ENCODE measurements around the gene NEK9. TPM values are rescaled to one million over a fixed set of nuclear protein-coding genes. Genes with fewer than 3 reads are reported as not detected.

Gene NEK9
- total RNA-seq, 1 experiment from 2014 or later = 56.5 TPM

DNA sequence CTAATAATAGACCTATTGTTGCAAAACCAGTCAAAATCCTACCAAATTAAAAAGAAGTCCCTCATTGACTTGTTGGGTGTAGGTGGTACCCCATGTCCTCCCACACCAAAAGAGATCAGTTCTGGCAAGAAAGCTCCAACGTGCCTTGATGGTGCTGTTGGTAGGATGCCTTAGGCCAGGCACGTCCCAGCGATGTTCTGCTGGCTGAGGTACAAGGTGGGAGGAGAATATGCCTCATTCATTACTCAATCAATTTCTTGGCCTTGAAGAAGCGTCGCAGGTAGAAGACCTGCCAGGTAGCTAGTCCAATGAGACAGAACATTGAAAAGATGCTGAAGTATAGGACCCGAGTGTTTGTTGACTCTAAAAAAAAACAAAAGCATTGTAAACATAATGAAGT is 7.8 kb upstream of the NEK9 start:
- Mint-ChIP-seq H3K4me1 (peaks cover 0 to 2% of the 10 kb centered on the region in 2 experiments; a peak in 1 of 4 replicates), H3K27me3 (ENCODE audit: low read depth) (no peaks in the 10 kb centered on the region), H3K4me3 (no peak overlapping the region), H3K27ac (no peak overlapping the region), H3K9me3 (peaks cover 5 to 9% of the 10 kb centered on the region in 2 experiments), H3K36me3 (ENCODE audit: insufficient read depth in 1 of 3, low read depth in 3 of 3) (peaks cover 30 to 32% (median 31%) of the 10 kb centered on the region in 3 experiments)
- Histone ChIP-seq H2BK5ac (ENCODE audit: insufficient read length, low read length) (no peak overlapping the region), H3K79me2 (ENCODE audit: insufficient read depth, low read length) (no peaks in the 10 kb centered on the region), H3K9ac (ENCODE audit: extremely low read depth, insufficient read length, low read length) (no peak overlapping the region), H3K27me3 (ENCODE audit: insufficient read depth, low read length) (no peaks in the 10 kb centered on the region), H2BK20ac (ENCODE audit: low read depth, low read length, poor library complexity, severe bottlenecking) (no peak overlapping the region), H3K14ac (ENCODE audit: insufficient read depth, low read length) (no peak overlapping the region), H3K9me3 (ENCODE audit: control insufficient read depth, low read depth, low read length) (no peaks in the 10 kb centered on the region), H2BK15ac (ENCODE audit: low read depth, low read length) (no peak overlapping the region), H3K23me2 (ENCODE audit: insufficient read length, low read depth, low read length, poor library complexity, severe bottlenecking) (no peaks in the 10 kb centered on the region), H2BK120ac (ENCODE audit: low read depth, low read length, poor library complexity, severe bottlenecking) (no peak overlapping the region), H3K4ac (ENCODE audit: low read depth, low read length) (no peak overlapping the region), H4K20me1 (ENCODE audit: control insufficient read depth, insufficient read depth, insufficient read length) (no peaks in the 10 kb centered on the region), H4K8ac (replicated peaks; ENCODE audit: insufficient read length, low read depth, low read length) (no peak overlapping the region), H3T11ph (ENCODE audit: low read length) (no peak overlapping the region), H3K79me1 (ENCODE audit: insufficient read depth, low read depth, low read length, poor library complexity, severe bottlenecking) (no peaks in the 10 kb centered on the region), H3K56ac (ENCODE audit: insufficient read length, low read depth, low read length) (no peak overlapping the region), H4K91ac (ENCODE audit: insufficient read length, low read depth, low read length) (no peak overlapping the region), H2BK12ac (ENCODE audit: insufficient read length, low read depth, low read length) (no peak overlapping the region), H3K4me1 (ENCODE audit: insufficient read depth, low read length) (no peaks in the 10 kb centered on the region), H3K23ac (ENCODE audit: insufficient read length, low read depth, low read length) (no peak overlapping the region), H4K5ac (ENCODE audit: insufficient read length, low read depth, low read length) (no peak overlapping the region), H3K4me2 (ENCODE audit: insufficient read depth, insufficient read length, low read length) (no peak overlapping the region), H3K27ac (ENCODE audit: insufficient read length, low read depth, low read length) (no peak overlapping the region), H2AK5ac (ENCODE audit: insufficient read length, low read length) (no peak overlapping the region), H2AFZ (ENCODE audit: low read length) (no peak overlapping the region), H3K18ac (ENCODE audit: insufficient read length, low read depth, low read length) (no peak overlapping the region)
- TF ChIP-seq, protein P1, sequence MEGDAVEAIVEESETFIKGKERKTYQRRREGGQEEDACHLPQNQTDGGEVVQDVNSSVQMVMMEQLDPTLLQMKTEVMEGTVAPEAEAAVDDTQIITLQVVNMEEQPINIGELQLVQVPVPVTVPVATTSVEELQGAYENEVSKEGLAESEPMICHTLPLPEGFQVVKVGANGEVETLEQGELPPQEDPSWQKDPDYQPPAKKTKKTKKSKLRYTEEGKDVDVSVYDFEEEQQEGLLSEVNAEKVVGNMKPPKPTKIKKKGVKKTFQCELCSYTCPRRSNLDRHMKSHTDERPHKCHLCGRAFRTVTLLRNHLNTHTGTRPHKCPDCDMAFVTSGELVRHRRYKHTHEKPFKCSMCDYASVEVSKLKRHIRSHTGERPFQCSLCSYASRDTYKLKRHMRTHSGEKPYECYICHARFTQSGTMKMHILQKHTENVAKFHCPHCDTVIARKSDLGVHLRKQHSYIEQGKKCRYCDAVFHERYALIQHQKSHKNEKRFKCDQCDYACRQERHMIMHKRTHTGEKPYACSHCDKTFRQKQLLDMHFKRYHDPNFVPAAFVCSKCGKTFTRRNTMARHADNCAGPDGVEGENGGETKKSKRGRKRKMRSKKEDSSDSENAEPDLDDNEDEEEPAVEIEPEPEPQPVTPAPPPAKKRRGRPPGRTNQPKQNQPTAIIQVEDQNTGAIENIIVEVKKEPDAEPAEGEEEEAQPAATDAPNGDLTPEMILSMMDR (conservative IDR thresholded peaks at IDR 0.05) = no peak
- WGBS (ENCODE audit: extremely low coverage, insufficient read length, low lambda C conversion rate) = no CpG with 5 or more reads among the region's 6 CpGs
- no peak for DNase-seq
